ENCODE results near the gene HMGN5. TPM values are rescaled to one million over a fixed set of nuclear protein-coding genes. Genes with fewer than 3 reads are reported as not detected.

The HMGN5 gene
- total RNA-seq, 1 experiment from 2014 or later, result 13.0 TPM

DNA sequence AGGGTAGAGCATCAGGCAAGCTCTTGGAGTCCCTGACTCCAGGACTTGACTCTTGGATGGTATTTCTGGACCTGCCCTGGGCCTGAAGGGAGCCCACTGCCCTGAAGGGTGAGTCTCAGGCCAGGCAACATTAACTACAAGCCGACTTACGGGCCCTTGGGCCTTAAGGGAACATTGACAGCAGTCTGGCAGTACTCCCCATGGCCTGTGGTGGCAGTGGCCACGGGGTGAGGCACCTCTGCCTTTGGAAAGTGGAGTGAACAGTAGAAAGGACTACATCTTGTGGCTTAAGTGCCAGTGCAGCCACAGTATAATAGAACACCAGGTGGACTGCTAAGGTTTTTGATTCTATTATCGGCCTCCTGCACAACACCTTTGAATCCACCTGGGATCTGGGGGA is 36.5 kb upstream of the HMGN5 start:
- no peak overlapping the region for H3K14ac ChIP-seq (ENCODE audit: insufficient read depth, low read length)
- no peak overlapping the region for H2BK12ac ChIP-seq (ENCODE audit: insufficient read length, low read depth, low read length)
- H3K27ac ChIP-seq (ENCODE audit: insufficient read length, low read depth, low read length), result no peak overlapping the region
- H4K8ac ChIP-seq (replicated peaks; ENCODE audit: insufficient read length, low read depth, low read length), result no peak overlapping the region
- no peak overlapping the region for H2AFZ ChIP-seq (ENCODE audit: low read length)
- no peak overlapping the region for H3T11ph ChIP-seq (ENCODE audit: low read length)
- Mint-ChIP-seq H3K4me1 (no peaks in the 10 kb centered on the region), H3K4me3 (no peak overlapping the region), H3K36me3 (ENCODE audit: insufficient read depth in 1 of 3, low read depth in 3 of 3) (peaks cover 8 to 15% (median 13%) of the 10 kb centered on the region in 3 experiments), H3K9me3 (peaks cover 69 to 75% of the 10 kb centered on the region in 2 experiments), H3K27ac (0 out of 7 replicates have a peak overlapping the region, but pooled peaks of 1 of the 3 experiments have one; percentile 28), H3K27me3 (ENCODE audit: low read depth) (no peaks in the 10 kb centered on the region)
- no peaks in the 10 kb centered on the region for H3K79me2 ChIP-seq (ENCODE audit: insufficient read depth, low read length)
- no peak overlapping the region for H3K23ac ChIP-seq (ENCODE audit: insufficient read length, low read depth, low read length)
- H3K4me1 ChIP-seq (ENCODE audit: insufficient read depth, low read length), result no peaks in the 10 kb centered on the region
- H2BK5ac ChIP-seq (ENCODE audit: insufficient read length, low read length), result no peak overlapping the region
- H2AK5ac ChIP-seq (ENCODE audit: insufficient read length, low read length), result no peak overlapping the region
- H4K20me1 ChIP-seq (ENCODE audit: control insufficient read depth, insufficient read depth, insufficient read length), result no peaks in the 10 kb centered on the region
- no peaks in the 10 kb centered on the region for H3K27me3 ChIP-seq (ENCODE audit: insufficient read depth, low read length)
- no peak overlapping the region for H2BK120ac ChIP-seq (ENCODE audit: low read depth, low read length, poor library complexity, severe bottlenecking)
- no peak overlapping the region for H2BK20ac ChIP-seq (ENCODE audit: low read depth, low read length, poor library complexity, severe bottlenecking)
- H3K23me2 ChIP-seq (ENCODE audit: insufficient read length, low read depth, low read length, poor library complexity, severe bottlenecking), result no peaks in the 10 kb centered on the region
- H3K4ac ChIP-seq (ENCODE audit: low read depth, low read length), result no peak overlapping the region
- no peak for DNase-seq
- no peak overlapping the region for H4K91ac ChIP-seq (ENCODE audit: insufficient read length, low read depth, low read length)
- no peak overlapping the region for H3K56ac ChIP-seq (ENCODE audit: insufficient read length, low read depth, low read length)
- TF ChIP-seq, protein P1, sequence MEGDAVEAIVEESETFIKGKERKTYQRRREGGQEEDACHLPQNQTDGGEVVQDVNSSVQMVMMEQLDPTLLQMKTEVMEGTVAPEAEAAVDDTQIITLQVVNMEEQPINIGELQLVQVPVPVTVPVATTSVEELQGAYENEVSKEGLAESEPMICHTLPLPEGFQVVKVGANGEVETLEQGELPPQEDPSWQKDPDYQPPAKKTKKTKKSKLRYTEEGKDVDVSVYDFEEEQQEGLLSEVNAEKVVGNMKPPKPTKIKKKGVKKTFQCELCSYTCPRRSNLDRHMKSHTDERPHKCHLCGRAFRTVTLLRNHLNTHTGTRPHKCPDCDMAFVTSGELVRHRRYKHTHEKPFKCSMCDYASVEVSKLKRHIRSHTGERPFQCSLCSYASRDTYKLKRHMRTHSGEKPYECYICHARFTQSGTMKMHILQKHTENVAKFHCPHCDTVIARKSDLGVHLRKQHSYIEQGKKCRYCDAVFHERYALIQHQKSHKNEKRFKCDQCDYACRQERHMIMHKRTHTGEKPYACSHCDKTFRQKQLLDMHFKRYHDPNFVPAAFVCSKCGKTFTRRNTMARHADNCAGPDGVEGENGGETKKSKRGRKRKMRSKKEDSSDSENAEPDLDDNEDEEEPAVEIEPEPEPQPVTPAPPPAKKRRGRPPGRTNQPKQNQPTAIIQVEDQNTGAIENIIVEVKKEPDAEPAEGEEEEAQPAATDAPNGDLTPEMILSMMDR (conservative IDR thresholded peaks at IDR 0.05), result peak; percentile 30
- no peak overlapping the region for H3K18ac ChIP-seq (ENCODE audit: insufficient read length, low read depth, low read length)
- no CpG with 5 or more reads among the region's 4 CpGs for WGBS (ENCODE audit: extremely low coverage, insufficient read length, low lambda C conversion rate)
- no peak overlapping the region for H2BK15ac ChIP-seq (ENCODE audit: low read depth, low read length)
- peaks cover 15% of the 10 kb centered on the region for H3K9me3 ChIP-seq (ENCODE audit: control insufficient read depth, low read depth, low read length)
- H3K4me2 ChIP-seq (ENCODE audit: insufficient read depth, insufficient read length, low read length), result no peak overlapping the region
- H4K5ac ChIP-seq (ENCODE audit: insufficient read length, low read depth, low read length), result no peak overlapping the region
- no peaks in the 10 kb centered on the region for H3K79me1 ChIP-seq (ENCODE audit: insufficient read depth, low read depth, low read length, poor library complexity, severe bottlenecking)
- H3K9ac ChIP-seq (ENCODE audit: extremely low read depth, insufficient read length, low read length), result no peak overlapping the region
